ENCODE measurements around the gene CCZ1.
"Not testable (repeated sequence)": the region's sequence is repeated elsewhere in the genome, so short reads cannot be mapped to it uniquely, and the experiment has no call there.

CCZ1 gene

DNA sequence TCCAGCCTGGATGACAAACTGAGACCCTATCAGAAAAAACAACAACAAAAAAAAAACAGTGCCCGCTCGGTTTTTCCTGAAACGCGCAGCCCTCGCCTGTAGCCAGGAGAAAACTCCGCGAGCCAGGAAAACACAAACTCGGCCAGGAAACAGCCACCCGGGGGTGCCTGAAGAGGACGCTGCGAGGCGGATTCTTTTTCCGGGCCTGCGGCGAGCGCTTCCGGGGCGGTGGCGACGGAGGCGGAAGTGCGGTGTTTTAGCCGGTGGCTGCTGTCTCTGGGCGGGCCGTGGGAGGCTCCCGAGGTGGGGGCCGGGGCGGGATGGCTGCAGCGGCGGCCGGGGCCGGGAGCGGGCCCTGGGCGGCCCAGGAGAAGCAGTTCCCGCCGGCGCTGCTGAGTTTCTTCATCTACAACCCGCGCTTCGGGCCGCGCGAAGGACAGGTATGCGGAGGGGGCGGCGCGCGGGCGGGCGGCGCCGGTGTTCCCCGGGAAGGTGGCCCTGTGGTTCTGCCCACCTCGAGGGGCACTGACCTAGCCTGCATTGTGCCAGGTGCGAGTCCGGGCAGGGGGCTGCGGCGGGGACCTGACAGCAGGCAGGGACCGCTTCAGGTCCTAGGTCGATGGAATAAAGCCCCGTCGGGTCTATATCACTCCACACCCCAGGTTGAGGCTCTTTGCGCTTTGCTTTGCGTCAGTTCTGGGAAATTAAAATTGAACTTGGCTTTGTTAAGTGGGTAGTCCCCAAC, at the start of gene CCZ1:
Gene CCZ1 (plus strand): TSS at position 254 of the 745 bp plus-strand sequence. CDS start 67 bp downstream, at position 321.
- DNase-seq = not testable (repeated sequence)

DNA sequence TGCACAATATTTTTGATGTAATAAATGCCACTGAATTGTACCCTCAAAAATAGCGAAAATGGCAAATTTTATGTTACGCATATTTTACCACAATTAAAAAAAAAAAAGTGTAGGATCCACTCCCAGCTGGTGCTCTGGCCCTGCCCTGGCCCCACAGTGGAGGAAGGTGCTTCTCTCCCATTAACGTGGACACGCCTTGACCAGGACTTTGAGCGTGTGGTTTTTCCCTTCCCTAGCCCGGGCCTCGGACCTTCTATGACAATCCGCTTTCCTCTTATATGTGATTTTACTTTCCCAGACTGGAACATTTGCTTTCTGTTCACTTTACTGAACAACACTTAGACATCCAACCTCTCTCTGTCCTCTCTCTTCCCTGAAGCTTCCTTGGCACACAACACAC, 47.6 kb upstream of the CCZ1 start:
- no peak for DNase-seq

DNA sequence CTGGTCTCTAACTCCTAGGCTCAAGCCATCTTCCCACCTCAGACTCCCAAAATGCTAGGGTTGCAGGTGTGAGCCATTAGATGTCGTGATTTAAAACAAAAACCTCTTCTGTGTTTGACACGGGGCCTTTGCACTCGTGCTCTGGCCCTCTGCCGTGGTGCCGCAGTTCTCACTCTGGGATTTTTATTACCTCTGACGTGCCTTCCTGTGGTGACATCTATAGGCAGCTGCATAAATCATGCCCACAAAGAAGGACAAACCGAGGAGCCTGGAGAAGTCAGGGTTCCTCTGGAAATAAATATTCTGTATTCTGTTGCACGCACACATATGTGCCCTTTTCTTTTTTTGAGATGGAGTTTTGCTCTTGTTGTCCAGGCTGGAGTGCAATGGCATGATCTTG, 43.8 kb upstream of the CCZ1 start:
- no peak for DNase-seq

DNA sequence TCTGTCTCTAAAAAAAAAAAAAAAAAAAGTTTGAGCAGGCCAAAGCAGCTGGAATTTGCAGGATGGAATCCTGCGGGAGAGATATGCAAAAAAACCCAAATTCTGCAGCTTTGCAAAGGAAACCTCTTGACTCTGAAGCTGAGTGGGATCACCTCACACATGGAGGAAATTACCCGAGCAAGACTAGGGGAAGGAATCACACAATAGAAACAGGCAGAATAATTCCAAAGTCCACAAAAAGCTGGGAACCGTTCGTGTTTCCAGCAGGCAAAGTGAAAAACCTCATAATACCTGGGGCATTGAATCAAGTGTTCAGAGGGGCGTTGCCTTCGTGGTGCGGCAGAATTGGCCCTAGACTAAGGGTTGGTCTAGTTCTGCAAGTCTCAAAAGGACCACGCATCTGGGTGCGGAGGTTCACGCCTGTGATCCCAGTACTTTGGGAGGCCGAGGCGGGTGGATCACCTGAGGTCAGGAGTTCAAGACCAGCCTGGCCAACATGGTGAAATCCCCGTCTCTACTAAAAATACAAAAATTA, 41.4 kb upstream of the CCZ1 start:
- DNase-seq = not testable (repeated sequence)

DNA sequence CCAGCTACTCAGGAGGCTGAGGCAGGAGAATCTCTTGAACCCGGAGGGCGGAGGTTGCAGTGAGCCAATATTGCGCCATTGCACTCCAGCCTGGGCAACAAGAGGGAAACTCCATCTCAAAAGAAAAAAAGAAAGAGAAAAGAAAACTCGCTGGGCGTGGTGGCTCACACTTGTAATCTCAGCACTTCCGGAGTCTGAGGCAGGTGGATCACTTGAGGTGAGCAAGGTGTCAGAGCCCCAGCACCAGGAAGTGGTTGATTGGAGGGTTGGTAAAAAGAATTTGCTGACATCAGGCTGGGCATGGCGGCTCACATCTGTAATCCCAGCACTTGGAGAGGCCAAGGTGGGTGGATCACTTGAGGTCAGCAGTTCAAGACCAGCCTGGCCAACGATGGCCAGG, 40.0 kb upstream of the CCZ1 start:
- not testable (repeated sequence) for DNase-seq

DNA sequence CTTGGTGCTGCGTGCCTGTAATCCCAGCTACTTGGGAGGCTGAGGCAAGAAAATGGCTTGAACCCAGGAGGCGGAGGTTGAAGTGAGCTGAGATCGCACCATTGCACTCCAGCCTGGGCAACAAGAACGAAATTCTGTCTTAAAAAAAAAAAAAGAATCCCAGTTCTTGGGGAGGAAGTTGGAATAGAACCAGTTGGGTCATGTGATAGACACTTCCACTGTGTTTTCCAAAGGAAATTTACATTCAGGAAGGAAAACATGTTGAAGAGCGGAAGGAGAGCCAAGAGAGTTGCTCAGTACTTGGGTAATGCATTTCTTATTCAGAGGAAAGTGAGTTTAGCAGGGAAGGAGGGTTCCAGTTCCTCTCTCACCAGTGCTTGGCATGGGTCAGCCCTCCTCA, 37.3 kb upstream of the CCZ1 start:
- not testable (repeated sequence) for DNase-seq

DNA sequence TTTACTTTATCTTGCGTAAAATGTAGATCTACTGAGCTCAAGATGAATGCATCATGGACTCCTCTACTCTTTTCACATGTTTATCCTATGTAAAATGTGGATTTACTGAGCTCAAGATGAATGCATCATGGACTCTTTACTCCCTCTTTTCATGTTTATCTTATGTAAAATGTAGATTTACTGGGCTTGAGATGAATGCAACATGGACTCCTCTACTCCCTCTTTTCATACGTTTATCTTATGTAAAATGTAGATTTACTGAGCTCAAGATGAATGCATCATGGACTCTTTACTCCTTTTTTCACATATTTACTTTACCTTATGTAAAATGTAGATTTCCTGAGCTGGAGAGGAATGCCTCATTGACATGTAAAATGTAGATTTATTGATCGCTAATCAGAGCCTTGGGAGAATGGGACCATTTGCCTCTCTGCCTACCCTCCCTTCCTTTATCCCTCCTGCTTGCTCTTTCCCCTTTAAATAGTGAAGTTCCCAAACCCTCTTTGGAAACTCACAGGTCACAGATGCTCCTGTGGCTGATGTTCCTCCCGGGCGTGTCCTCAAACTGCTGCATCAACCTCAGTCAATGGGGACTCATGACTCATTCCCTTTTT, 35.7 kb upstream of the CCZ1 start:
- not testable (repeated sequence) for DNase-seq

DNA sequence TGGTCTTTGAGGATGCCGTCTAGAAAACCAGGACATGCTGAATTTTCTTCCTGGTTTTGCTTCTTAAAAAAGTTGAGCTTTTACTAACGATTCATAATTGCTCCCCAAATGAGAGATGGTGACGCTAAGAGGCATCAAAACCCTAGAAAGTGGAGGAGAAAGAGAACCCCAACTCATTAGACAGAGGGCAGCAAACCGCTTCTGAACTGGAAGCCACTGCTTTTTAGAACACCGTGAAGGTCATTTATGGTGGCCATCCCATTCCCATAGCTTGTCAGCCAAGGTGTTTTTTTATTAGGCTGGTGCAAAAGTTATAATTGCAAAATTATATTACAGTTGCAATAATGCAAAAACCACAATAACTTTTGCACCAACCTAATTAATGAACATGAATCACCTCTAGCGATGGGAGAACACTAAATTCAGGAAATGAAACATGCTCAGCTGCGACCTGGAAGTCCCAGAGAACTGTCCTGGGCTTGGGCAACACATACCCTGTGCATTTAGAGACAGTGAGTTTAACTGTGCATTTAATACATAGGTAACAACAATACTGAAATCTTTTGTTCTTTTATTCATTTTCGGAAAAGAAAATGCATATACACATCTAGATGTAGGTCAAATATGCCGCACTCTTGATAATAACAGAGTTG, 33.1 kb upstream of the CCZ1 start:
- DNase-seq = not testable (repeated sequence)

DNA sequence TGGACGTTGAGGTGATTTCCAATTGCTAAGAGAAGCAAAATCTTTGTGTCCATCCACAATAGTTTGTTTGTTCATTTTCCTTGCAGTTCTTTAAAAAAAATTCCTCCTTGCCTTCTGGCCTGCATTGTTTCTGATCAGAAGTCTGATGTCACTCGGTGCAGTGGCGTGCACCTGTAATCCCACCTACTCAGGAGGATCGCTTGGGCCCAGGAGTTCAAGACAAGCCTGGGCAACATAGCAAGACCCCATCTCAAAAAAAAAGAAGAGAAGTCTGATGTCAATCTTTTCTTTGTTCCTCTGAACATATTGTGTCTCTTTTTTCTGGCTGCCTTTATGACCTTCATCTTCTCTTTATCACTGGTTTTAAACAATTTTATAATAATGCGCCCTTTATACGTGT, 31.5 kb upstream of the CCZ1 start:
- DNase-seq = no peak

DNA sequence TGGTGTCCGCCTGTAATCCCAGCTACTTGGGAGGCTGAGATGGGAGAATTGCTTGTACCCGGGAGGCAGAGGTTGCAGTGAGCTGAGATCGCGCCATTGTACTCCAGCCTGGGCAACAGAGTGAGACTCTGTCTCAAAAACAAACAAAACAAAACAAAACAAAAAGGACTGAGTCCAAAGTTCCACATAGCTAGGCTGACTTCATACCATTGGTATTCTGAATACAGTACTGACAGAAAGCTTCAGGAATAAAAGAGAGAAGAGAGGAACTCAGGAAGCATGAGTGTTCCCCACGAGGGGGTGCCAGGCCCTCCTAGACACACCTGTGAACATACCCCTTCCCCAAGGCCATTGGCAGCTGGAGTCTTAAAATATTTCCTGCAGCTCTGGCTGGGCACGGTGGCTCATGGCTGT, 29.6 kb upstream of the CCZ1 start:
- not testable (repeated sequence) for DNase-seq

DNA sequence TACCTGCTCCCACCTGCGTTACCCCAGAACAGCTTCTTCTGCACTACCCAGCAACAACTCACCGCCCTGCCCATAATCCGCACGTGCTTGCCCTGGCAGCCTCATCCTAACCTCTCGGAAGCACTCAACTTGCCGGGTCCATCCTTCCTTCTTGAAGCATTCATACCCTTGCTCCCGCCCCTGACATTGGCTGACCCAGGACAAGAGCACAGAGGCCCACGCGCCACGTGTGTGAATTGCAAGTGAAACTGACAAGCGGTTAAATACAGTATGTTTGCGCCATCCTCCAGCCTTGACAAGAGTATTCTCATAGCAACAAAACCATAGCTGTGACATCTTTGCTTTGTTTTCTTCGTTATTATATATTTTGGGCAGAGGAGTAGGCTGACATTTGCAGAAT, 28.8 kb upstream of the CCZ1 start:
- DNase-seq = no peak

DNA sequence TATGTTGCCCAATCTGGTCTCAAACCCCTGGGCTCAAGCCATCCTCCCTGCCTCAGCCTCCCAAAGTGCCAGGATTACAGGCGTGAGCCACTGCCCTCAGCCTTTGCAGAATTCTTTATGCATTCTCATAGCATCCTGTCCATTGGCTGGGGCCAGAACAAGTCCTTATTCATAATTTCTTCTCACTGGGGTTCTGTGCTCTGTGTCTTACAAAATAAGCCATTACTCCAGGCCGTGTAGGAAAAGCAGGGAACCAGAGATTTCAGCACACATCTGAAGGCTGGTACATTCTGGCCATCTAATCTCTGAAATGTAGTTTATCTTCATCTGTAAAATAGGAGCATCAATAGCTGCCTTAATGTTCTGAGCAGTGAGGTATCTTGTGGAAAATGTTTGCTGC, 28.2 kb upstream of the CCZ1 start:
- DNase-seq = no peak

DNA sequence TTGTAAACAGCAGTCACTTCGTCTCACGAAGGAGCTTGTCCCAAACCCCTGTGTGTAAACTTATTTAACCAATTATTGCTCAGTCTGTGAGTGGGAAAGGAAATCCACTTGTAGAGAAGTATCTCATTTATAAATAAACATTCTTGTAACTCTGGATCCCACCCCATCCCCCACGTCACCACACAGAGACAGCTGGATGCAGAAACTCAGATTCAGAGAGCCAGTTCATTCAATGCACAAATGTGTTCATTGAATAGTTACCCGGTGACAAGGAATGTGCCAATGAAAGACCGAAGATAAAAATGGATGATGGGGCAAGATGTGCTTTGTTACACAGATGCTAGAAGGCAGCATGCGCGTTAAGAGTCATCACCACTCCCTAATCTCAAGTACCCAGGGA, 26.2 kb upstream of the CCZ1 start:
- no peak for DNase-seq

DNA sequence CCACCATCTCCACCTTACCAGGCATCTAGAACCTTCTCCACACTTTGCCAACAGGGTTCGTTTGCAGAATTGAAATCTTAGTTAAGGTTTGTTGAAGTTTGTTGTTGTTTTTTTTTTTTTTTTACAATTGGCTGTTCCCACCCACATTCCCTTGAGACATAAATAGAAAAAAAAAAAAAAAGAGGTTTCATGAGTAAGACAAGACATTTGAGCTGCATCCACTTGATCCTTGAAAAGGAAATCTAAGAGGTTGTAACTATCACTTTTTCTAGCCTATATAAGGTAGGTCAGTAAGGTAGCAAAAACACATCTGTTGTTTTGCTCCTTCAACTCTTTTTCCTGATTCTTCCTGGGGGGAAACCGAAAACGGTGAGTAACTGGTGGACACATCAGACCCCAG, 18.9 kb upstream of the CCZ1 start:
- not testable (repeated sequence) for DNase-seq

DNA sequence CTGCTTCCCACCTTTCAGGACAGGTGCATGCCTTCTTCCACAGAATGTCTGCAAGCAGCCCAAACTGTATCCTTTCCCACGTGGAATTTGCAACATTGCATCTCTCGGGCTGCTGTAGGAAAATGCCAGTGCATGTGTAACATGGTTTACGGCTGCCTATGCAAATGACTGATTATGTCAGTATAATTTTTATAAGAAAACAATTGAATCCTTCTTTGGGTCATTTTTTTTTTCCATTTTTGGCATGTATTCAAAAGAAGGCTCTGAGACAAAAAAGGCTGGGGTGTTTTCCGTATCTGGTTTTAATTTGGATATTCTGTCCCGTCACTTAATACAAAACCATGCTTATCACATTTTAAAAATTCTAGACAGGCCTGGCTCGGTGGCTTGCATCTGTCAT, 18.4 kb upstream of the CCZ1 start:
- not testable (repeated sequence) for DNase-seq

DNA sequence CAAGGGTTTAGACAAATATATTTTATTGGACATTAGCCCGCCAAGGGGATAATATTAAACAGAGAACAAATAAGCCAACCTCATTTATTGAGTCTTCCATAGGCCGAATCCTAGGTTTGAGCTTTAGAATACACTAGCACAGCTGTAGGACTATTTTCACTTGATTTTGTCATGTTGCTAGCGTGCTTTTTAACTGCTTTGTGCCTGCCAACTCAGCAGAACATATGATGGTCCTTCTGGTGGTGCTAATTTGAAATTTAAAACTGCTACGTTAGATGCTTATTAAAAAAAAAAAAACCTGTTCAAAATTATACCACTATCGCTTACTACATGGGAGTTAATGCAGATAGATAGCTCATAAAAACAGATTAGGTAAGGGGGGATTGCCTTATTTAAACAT, 14.1 kb upstream of the CCZ1 start:
- DNase-seq = not testable (repeated sequence)

DNA sequence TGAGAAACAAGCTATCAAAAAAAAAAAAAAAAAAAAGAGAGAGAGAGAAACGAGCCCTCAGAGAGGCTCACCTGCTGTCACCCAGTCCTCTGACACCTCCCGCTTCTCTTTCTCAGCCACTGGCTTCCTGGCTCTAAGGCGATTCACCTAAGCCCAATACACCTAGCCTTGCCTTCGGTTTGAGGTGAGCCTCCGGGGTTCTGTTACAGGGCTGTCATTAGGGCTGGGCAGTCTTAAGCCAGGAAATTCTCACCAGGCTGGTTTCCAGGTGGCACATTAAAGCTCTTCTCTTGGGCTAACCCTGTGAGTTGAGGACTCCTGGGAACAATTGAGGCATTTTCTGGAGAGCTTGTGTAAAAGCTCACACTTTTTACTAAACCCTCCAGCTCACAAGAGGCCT, 10.5 kb upstream of the CCZ1 start:
- not testable (repeated sequence) for DNase-seq

DNA sequence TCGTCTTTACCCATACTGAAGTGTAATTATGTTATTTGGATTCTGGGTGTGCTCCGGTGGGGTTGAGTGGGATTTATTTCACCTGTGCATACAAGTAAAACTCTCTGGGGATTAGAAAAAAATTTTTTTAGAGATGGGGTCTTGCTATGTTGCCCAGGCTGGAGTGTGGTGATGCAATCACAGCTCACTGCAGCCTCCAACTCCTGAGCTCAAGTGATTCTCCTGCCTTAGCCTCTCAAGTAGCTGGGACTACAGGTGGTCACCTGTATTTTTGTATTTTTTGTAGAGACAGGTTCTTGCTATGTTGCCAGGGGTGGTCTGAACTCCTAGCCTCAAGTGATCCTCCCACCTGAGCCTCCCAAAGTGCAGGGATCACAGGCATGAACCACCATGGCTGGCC, 8.3 kb upstream of the CCZ1 start:
- not testable (repeated sequence) for DNase-seq

DNA sequence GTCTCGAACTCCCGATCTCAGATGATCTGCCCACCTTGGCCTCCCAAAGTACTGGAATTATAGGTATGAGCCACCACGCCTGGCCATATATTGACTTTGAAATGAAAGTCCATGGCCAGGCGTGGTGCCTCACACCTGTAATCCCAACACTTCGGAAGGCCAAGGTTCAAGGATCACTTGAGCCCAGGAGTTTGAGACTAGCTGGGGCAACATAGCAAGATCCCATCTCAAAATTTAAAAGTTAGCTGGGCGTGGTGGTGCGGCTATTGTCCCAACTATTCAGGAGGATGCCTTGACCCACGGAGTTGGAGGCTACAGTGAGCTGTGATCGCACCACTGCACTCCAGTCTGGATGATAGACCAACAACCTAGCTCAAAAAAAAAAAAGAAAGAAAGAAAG, 6.0 kb upstream of the CCZ1 start:
- no peak for DNase-seq

DNA sequence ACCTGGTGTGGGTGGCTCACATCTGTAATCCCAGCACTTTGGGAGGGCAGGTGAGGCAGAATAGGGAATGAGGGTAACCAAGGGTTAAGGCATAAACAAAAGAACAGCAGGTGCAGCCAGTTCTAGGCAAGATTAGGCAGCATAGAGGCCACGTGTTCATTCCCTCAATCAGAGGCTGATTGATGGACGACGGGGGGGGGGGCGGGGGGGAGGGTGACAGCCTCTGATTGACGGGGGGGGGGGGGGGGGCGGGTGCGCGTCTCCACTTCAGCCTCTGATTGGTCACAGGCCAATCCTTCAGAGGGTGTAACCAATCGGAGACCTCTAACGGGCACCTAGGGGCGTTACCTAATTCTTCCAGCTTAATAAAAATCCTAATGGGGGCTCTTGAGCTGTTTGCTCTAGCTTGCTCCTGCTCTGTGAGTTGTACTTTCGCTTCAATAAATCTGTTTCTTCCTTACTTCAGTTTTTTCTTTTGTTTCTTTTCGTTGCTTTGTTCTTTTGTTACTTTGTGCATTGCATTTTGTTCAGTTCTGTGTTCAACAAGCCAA, 1.1 kb upstream of the CCZ1 start:
- DNase-seq = peak; percentile 28

DNA sequence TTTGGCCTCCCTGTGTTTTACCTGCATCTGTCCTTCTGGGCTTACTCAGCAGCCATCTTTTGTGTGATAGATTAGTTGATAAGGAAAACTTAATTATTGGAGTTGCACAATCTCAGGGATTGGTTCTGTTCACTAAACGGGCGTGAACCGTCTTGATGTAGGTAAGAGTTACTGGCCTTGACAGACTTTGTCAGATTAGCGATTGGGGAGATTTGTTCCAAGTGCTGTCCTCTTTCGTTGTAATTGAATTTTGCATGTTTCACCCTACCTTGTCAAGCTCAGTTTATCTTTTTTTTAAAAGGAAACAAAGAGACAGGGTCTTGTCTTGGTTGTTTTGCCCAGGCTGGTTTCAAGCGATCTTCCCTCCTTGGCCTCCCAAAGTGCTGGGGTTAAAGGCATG, 4.5 kb downstream of the CCZ1 start:
- DNase-seq = not testable (repeated sequence)

DNA sequence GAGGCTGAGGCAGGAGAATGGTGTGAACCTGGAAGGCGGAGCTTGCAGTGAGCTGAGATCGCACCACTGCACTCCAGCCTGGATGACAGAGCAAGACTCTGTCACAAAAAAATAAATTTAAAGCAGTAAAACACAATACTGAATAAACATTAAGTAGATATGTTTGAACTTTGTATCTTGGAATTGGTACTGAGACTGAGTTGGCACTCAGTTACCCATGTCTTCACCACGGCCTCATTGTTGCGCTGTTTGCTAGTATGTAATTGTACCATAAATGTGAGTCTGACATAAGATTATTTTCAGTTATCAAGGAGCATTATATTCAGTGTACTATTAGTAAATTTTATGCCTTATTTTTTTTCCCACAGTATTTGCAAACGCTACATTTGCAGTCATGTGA, 6.2 kb downstream of the CCZ1 start:
- not testable (repeated sequence) for DNase-seq

DNA sequence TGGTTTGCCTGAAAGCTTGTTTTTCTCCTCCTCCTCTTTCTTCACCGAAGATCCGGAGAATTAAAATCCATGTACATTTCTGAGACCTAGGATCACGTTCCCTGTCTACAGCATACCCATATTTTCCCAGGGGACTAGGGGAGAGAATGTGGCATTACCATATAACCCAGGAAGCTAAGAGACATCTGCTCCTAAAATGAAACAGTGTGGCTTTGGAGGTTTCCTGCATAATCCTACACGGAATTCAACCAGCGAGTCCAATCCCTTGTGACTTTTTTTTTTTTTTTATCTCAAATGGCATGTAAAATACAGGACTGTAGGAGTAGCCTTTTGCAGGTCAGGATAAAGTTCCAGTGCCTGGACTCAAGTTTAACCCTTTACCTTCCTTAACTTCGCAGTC, 10.3 kb downstream of the CCZ1 start:
- DNase-seq = not testable (repeated sequence)

DNA sequence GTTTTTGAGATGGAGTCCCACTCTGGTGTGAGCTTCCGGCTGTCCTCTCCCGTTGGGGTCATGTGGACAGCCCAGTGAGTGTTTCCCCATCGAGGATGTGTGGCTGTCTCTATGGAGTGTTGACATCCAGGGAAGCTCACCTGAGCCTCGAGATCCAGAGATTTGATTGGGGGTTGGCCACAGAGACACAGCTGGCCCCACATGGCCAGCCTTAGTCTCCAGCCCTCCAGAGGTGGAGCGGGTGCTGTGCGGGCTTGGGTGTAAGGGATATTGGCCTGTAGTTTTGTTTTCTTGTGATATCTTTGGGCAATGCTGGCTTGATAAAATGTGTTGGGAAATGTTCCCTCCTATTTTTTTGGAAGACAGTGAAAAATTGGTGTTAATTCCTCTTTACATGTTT, 18.0 kb downstream of the CCZ1 start:
- DNase-seq = not testable (repeated sequence)
